Stimulated activated CD4-positive, alpha-beta T cell treated with anti-CD3 and anti-CD28 coated beads, Interleukin-2, amount 100 ng/mL, for 4 hours (primary cell): Measurements from ENCODE around the gene PDPR.
"Not testable (repeated sequence)": the region's sequence is repeated elsewhere in the genome, so short reads cannot be mapped to it uniquely, and the experiment has no call there.

Experiments used
- DNase-seq: peaks from one replicate; pipeline ENCODE4 v3.0.0-alpha.2; 2020; ENCODE audit warnings: low read depth

The PDPR gene

DNA sequence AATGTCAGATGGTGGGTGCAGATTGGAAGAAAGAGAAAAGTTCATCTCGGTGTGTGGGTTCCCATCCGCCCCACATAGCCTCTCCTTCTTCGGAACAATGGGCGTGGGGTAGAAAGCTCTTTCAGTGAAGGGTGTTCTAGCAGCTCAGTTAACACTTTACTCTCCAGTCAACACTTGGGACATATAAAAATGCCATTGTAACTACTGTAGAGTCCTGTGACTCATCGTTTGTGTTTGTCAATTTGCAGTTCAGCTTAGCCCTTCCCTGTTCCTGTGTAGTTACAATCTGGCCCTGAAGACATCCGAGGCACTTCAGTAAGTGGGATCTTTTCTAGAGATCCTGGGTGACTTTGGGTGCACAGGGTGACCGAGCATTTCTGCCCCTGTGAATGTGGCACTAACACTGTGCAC is 47.9 kb downstream of the PDPR start:
- no peak for DNase-seq

DNA sequence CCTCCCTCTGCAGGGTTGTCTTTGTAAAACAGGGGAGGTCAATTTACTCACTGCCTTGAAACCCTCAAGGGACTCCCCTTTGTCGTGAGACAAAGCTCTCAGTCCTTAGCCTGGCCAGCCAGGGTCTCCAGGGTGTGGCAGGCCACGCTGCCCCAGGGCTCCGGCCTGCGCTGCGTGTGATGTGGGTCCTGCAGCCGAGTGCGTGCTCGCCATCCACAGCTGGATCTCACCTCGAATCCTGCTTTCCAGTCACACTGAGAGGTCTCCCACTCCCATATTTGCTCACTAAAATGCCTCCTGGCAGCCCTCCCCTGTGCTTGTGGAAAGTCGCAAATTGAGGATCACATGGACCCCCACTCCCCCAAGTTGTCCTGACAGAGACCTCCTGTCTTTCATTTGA is 49.5 kb downstream of the PDPR start:
- DNase-seq, result no peak

DNA sequence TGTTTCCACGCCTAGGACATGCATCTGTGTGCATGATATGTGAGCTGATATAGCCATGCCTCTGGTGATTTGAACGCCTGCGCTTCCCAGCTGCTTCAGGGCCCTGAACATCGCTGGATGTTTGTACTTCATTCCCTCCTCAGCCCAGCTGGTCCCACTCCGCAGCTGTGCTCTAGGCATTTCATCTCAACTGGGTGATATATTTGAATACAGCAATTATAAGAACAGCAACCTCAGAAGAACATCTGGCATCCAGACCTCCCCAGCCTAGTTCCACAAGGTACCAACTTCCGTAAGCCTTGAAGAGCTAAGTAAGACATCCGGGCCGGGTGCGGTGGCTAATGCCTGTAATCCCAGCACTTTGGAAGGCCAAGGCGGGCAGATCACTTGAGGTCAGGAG is 52.6 kb downstream of the PDPR start:
- not testable (repeated sequence) for DNase-seq

DNA sequence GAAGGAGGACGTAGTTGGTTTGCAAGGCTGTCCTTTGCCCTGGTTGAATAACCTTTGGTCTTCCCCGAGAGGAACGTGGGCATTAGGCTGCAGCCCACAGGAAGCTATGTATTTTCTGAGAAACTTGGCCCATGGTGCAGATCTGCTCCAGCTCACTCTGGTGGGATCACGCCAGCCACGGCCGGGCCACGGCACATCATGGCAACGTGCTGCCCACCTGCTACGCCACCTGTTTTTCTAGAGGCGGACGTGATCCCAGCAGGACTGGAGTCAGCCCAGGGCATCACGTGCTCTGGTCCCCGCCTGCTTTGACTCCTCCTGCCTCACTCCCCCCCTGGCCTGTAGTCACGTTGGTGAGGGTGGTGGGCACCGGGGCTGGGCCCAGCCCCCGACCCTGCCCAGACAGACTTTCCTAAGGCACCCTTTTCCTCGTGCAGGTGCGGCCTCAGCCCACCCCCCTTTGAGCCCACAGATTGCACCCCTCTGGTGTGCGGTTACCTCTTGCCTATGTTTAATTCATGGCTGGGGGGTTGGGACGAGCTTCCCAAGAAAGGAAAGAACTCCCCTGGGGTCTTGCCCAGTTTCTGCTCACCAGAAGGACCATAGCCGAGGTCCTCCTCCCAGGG is 59.2 kb downstream of the PDPR start, which contains the start of gene CLEC18C:
Gene CLEC18C (plus strand): TSS at position 576 of the 626 bp plus-strand sequence. CDS start 492 bp downstream, outside the sequence.
- DNase-seq, result not testable (repeated sequence)

DNA sequence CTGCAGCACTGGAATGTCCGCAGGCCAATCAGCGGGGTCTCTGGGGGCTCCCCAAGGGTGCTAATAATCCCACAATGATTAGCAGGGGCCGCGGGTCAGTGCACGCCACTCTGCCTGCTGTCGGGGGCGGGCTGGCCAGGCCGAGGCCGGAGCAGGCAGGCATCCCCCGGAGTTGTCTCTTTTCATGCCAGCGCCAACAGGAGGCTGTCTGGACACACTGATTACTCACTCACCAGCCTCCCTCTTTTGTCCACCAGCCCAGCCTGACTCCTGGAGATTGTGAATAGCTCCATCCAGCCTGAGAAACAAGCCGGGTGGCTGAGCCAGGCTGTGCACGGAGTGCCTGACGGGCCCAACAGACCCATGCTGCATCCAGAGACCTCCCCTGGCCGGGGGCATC is 59.8 kb downstream of the PDPR start:
- not testable (repeated sequence) for DNase-seq

DNA sequence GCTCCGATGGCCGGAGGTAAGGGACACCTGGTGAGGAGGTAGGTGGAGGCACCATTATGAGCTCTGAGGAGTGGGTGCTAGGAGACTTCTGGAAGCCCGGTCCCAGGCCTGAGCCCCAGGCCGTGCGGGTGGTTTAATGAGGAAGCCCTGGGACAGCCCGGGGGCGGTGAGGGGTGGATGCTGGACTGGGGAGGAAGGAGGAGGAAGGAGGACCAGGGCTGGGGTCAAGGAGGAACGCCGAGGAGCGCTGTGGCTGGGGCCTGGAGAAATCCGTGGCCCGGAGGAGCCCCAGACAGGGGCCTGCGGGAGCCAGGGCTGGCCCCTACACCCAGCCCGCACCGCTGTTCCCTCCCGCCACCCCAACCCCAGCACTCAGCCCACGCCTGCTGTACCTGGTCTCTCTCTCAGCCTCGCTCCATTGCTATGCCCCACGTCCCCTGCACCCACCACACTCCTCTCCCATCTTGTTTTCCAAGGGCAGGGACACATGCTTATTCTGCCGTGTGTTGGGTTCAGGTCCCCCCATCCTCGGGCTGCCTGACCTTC is 60.3 kb downstream of the PDPR start:
- DNase-seq, result not testable (repeated sequence)

DNA sequence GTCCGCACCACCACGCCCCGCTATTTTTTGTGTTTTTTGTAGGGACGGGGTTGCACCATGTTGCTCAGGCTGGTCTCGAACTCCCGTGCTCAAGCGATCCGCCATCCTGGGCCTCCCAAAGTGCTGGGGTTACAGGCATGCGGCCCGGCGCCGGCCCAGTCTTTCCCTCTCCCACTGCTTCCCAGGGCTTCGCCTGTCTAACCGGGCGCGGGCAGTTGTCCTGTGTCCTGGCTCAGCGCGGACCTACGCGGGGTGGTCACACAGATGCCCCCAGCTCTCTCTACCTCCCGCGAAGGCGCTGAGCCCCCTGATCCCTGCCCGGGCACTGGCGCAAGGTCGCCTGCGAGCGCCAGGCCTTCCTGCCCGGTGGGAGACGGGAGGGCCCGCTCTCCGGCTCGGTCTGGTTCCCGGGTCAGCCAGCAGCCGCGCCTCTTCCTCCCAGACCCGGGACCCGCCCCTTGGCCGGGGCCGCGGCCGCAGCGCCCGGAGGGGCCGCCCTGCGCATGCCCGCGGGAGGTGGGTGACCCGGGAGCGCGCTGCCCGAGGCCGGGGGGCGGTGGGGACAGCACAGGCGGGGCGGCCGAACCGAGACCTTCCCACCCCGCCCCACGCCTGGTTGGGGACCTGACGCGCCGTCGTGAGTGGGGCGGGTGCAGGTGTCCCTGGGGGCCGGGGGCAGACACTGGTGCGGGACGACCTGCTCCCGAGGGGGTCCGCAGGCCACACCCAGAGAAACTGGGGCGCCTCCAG is 73.9 kb downstream of the PDPR start:
- DNase-seq, result not testable (repeated sequence)

DNA sequence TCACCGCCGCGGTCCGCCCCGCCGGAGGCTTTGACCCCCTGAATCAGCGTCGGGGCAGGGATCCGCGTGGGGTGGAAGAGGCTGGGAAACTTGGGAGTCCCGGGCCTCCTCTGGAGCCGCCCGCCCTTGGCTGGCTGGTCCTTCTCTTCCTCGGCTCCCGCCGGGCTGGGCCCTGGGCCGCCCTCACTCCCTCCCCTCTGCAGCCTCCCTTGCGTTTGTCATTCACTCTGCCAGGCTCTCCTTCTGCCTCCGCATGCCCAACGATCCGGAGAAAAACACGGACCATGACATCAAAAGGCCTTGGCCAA is 74.4 kb downstream of the PDPR start:
- DNase-seq, result not testable (repeated sequence)

DNA sequence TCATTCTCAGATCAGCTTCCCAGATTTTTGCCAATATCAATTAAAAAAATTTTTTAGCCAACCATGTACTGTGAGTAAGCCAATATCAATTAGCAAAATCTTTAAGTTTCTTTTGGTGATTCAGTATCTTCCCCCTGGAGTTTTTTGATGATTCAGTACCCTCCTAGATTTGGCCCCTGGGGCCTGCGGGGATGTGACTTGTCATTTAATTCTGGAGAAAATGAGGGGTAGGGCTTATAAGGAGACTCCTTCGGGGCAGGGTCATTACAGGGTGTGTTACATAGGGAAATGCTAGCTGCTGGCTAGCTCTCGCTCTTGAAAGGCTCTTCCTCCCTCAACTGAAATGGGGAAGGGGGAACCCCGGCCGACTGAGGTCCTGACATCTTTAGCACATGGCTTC is 76.4 kb downstream of the PDPR start:
- not testable (repeated sequence) for DNase-seq

DNA sequence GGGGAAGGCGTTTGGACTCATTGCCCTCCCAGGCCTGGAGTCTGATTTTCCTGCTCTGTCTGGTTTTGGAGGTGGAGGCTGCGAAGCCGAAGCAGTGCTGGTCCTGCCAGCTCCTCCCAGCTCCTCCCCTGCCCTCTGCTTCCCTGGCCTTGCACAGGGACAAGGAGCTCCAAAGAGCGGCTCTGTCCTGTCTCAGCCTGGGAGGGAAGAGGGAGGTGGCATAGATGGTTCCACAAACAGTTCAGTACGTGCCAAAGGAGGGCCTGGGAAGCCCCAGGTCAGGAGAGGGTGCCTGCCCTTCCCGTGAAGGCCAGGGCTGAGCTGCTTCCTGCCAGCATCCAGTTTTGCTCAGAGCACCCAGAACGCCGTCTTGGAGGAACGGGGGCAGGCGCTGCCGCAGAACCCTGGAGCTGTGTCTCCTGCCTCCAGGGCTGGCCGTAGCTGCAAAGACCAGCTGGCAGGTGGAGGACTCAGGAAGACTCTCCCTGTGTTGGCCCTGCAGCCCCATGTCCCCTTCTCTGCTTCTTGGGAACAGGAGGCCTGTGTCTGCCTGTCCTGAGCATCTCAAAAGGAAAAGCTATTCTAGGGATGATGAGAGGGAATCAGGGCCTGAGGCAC is 82.7 kb downstream of the PDPR start:
- DNase-seq, result not testable (repeated sequence)

DNA sequence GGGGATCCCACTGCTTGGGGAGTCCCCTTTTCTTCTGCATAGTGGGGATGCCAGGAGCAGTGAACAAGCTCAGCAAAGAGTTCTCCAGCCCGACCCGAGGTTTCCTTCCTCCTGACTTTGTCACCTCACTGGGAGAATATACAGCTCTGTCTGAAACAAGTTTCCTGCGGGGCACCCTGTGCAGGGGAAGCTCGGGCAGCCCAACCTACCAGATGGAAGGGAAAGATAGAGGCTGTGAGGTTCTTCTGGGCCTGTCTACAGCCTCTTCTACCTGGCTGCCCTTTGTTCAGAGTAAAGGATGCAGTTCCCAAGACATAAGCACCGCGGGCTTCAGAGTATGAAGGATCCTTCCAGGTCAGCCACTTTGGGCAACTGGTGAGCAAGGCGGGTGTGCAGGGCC is 83.5 kb downstream of the PDPR start:
- not testable (repeated sequence) for DNase-seq

DNA sequence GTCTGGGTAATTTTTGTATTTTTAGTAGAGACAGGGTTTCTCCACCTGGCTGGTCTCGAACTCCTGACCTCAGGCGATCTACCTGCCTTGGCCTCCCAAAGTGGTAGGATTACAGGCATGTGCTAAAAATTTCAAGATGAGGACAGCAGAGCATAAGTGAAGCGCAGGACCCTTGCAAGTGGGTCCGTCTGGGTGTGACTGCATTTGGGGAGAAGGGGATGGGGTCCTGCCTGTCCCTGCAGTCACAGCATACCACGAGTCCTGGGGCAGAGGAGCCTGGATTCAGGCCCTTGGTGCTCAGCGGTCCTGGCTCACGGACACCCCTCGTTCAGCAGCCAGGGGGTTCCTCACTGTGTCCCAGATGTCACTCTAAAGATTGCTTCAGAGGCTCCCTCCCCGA is 84.1 kb downstream of the PDPR start:
- DNase-seq, result not testable (repeated sequence)

DNA sequence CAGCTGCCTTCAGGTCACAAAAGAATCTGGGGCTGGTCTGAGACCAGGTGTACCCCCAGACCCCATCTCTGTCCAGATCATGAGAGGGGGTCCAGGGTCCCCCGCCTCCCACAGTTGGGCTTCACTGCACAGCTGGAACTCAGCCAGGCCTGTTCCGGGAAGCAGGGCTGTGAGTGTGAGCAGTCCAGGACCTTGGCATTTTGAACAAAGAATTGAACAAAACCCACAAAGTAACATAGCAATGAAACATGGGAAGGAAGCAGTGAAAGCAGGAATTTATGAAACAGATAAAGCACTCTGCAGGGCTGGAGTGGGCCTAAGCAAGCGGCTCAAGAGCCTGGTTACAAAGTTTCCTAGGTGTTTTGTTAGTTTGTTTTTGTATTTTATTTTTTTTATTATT is 84.5 kb downstream of the PDPR start:
- DNase-seq, result not testable (repeated sequence)

DNA sequence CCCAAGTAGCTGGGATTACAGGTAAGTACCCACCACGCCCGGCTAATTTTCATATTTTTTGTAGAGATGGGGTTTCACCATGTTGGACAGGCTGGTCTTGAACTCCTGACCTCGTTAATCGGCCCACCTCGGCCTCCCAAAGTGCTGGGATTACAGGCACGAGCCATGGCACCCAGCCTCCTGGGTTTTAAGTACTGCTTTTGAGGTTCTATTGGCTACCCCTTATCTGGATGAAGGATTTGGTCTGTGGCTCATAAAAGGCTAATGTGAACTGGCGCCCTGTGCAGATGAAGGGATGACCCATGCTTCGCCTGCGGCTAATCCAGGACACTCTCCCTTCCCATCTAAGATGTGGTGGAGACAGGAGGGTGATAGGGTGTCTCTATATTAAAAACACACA is 85.0 kb downstream of the PDPR start:
- DNase-seq, result not testable (repeated sequence)

DNA sequence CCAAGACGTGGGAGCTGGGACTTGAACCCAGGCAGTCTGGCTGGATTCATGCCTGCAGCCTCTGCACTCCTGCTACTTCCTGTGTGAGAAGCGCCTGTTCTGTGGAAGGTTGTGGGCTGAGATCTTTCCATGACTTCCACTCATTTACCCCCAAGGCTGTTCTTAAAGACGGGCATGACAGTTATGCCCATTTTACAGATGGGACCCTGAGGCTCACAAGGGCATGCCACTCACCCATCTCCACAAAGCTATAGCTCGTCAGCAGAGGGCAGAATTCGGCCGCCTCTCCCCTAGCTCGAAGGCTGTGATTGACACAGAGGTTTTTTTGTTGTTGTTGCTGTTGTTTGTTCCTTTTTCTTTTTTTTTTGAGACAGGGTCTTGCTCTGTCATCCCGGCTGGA is 85.9 kb downstream of the PDPR start:
- DNase-seq, result not testable (repeated sequence)

DNA sequence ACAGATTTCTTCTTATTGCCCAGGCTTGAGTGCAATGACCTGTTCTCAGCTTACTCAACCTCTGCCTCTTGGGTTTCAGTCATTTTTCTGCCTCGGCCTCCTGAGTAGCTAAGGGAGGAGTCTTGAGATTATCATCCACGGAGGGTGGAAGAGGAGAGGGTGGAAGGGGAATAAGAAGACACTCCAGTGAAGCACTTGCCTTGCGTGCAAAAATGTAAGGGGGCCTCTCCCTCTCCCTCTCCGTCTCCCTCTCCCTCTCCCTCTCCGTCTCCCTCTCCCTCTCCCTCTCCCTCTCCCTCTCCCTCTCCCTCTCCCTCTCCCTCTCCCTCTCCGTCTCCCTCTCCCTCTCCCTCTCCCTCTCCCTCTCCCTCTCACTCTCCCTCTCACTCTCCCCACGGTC is 89.4 kb downstream of the PDPR start:
- DNase-seq, result not testable (repeated sequence)

DNA sequence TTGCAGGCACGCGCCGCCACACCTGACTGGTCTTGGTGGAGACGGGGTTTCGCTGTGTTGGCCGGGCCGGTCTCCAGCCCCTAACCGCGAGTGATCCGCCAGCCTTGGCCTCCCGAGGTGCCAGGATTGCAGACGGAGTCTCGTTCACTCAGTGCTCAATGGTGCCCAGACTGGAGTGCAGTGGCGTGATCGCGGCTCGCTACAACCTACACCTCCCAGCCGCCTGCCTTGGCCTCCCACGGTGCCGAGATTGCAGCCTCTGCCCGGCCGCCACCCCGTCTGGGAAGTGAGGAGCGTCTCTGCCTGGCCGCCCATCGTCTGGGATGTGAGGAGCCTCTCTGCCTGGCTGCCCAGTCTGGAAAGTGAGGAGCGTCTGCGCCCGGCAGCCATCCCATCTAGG is 89.9 kb downstream of the PDPR start:
- not testable (repeated sequence) for DNase-seq

DNA sequence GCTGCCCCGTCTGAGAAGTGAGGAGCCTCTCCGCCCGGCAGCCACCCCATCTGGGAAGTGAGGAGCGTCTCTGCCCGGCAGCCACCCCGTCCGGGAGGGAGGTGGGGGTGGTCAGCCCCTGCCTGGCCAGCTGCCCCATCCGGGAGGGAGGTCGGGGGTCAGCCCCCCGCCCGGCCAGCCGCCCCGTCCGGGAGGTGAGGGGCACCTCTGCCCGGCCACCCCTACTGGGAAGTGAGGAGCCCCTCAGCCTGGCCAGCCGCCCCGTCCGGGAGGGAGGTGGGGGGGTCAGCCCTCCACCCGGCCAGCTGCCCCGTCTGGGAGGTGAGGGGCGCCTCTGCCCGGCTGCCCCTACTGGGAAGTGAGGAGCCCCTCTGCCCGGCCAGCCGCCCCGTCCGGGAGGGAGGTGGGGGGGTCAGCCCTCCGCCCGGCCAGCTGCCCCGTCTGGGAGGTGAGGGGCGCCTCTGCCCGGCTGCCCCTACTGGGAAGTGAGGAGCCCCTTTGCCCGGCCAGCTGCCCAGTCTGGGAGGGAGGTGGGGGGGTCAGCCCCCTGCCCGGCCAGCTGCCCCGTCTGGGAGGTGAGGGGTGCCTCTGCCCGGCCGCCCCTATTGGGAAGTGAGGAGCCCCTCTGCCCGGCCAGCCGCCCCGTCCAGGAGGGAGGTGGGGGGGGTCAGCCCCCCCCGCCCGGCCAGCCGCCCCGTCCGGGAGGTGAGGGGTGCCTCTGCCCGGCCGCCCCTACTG is 90.7 kb downstream of the PDPR start:
- not testable (repeated sequence) for DNase-seq

DNA sequence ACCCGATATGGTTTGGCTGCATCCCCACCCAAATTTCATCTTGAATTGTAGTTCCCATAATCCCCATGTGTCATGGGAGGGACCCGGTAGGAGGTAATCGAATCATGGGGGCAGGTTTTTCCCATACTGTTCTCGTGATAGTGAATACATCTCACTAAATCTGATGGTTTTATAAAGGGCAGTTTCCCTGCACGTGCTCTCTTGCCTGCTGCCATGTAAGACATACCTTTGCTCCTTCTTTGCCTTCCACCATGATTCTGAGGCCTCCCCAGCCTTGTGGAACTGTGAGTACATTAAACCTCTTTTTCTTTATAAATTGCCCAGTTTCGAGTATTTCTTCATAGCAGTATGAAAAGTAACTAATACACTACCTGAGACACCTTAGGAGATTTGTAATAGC is 92.2 kb downstream of the PDPR start:
- not testable (repeated sequence) for DNase-seq
